Vagina (tissue), 2 donors: ENCODE results near the gene PREB.

Experiments
- POLR2A ChIP-seq, 2 donors: fragments of 450-650 bp; IDR thresholded peaks; one replicate each; pipeline ENCODE4 v1.6.1; 2017; ENCODE audit warnings: antibody characterized with exemption in 2 of 2, mild to moderate bottlenecking in 2 of 2, moderate library complexity in 2 of 2
- POLR2AphosphoS5 ChIP-seq, 2 donors: sonication (generic); formaldehyde crosslinking; IDR thresholded peaks; one replicate each; pipeline ENCODE4 v1.9.0; 2017; ENCODE audit warnings: antibody characterized with exemption in 2 of 2, mild to moderate bottlenecking in 2 of 2, low read depth in 1 of 2; ENCODE audit not compliant: insufficient read depth in 1 of 2
- TF ChIP-seq, protein P1 (sequence below), 3 experiments: fragments of 450-650 bp in 2 of 3; fragments of 200-600 bp in 1 of 3; sonication (generic) in 1 of 3; IDR thresholded peaks; one replicate each; pipeline ENCODE4 v1.5.1; 2017 to 2019; ENCODE audit warnings: antibody characterized with exemption in 3 of 3, mild to moderate bottlenecking in 2 of 3, moderate library complexity in 2 of 3

DNA sequence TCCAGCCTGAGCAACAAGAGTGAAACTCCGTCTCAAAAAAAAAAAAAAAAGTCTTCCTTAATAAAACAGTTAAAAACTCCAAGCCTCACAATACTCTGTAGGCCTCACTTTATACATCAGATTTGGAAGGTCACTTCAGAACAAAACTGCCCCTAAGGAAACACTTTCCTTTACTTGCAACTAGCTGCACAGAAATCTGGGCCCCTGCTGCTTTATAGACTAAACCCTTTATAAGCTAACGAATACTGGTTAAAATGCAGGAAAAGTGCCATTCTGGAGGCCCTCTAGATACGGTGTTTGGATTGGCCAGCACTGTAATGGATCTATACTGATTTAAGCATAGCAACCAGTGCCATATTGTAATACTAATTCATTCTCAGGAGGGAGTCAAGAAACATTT, 9.3 kb downstream of the PREB start:
- TF ChIP-seq POLR2AphosphoS5 (IDR thresholded peaks at IDR 0.05; ENCODE audit: insufficient read depth in 1 of 2, low read depth in 1 of 2), result no peak
- TF ChIP-seq, protein P1, sequence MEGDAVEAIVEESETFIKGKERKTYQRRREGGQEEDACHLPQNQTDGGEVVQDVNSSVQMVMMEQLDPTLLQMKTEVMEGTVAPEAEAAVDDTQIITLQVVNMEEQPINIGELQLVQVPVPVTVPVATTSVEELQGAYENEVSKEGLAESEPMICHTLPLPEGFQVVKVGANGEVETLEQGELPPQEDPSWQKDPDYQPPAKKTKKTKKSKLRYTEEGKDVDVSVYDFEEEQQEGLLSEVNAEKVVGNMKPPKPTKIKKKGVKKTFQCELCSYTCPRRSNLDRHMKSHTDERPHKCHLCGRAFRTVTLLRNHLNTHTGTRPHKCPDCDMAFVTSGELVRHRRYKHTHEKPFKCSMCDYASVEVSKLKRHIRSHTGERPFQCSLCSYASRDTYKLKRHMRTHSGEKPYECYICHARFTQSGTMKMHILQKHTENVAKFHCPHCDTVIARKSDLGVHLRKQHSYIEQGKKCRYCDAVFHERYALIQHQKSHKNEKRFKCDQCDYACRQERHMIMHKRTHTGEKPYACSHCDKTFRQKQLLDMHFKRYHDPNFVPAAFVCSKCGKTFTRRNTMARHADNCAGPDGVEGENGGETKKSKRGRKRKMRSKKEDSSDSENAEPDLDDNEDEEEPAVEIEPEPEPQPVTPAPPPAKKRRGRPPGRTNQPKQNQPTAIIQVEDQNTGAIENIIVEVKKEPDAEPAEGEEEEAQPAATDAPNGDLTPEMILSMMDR (IDR thresholded peaks at IDR 0.05), result no peak
- TF ChIP-seq POLR2A (IDR thresholded peaks at IDR 0.05), result no peak
